NCI-H460 (cell line): ENCODE measurements around the gene LRRN4. TPM values are rescaled to one million over a fixed set of nuclear protein-coding genes. Genes with fewer than 3 reads are reported as not detected.
A peak's percentile ranks its signal among the peaks of the same experiment; 100 is the strongest.
"Not testable (repeated sequence)": the region's sequence is repeated elsewhere in the genome, so short reads cannot be mapped to it uniquely, and the experiment has no call there.

Experiments used
- DNase-seq: peaks from one replicate; pipeline ENCODE4 v3.0.0-alpha.2; 2016; ENCODE audit warnings: low read depth; ENCODE audit errors: extremely low read depth
- total RNA-seq: library from RNA; depleted of rRNA; stranded (reverse); fragments of >200 nt; shearing (Covaris generic); gene quantifications from 2 replicates; pipeline ENCODE4 v1.2.3, GENCODE V29; 2014

The LRRN4 gene
- total RNA-seq, 1 experiment from 2014 or later = not detected

DNA sequence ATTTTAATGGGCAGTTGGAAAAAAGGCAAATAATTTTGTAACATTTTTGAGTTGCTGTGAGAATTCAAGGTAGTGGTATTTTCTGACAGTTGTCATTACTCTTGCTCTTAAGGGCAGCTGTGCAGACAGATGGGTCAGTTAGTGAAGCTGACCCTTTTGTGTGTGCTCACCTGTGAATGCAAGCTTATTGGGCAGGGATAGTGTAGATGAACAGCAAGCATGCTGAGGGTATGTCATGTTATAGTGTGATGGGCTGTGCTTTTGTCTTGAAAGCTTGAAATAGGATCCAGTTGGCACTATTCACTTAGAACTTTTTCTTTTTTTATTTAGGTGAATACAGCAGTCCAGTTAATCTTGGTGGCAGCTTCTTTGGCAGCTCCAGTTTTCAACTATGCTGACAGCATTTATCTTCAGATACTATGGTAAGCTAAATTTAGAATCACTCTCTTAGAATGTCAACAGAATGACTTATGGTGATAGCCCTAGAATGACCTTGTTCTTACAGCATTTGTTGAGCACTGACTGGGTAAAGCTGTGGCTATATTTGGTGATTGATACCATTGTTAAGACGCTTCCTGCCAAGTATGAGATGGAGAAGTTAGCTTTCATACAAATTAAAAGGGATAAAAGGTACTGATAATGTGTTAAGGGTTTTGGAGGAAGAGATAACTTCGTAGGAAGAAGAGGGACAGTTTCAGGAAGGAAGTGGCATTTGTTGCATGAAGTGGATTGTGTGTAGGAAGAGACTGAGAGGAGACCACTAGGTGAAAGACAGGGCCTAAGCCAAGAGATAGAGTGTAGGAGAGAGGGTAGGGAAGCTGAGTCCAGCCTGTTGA is 19.5 kb downstream of the LRRN4 start:
- no peak for DNase-seq

DNA sequence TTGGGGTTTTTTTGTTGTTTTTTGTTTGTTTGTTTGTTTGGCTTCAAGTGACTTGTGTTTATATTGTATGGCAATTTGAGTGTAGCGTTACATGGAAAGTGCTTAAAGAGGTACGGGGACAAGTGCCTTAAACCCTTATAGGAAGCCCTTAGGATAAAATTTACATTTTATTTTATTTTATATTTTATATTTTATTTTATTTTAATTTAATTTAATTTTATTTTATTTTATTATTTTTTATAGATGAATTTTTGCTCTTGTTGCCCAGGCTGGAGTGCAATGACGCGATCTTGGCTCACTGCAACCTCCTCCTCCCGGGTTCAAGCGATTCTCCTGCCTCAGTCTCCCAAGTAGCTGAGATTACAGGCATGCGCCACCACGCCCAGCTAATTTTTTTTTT is 21.0 kb downstream of the LRRN4 start:
- DNase-seq = not testable (repeated sequence)

DNA sequence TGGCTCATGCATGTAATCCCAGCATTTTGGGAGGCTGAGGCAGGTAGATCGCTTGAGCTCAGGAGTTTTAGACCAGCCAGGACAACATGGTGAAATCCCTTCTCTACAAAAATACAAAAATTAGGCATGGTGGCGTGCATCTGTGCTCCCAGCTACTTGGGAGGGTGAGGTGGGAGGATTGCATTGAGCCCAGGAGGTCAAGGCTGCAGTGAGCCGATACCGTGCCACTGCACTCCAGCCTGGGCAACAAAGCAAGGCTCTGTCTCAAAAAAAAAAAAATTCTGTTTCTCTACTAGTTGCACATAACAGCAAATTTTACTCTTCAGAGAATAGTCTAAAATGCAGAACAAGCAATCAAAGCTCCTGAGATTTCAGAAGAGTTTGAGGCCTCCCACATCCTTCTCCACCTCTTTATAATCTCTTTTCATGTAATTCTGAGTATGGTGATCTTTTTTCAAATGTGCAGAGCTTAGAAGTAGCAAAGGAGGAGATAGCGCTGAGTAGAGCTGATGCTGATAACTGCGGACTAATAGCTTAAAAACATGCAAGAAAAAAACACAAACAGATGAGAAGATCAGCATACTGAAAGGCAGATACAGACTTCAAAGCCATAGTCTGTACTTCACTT is 23.3 kb downstream of the LRRN4 start:
- no peak for DNase-seq

DNA sequence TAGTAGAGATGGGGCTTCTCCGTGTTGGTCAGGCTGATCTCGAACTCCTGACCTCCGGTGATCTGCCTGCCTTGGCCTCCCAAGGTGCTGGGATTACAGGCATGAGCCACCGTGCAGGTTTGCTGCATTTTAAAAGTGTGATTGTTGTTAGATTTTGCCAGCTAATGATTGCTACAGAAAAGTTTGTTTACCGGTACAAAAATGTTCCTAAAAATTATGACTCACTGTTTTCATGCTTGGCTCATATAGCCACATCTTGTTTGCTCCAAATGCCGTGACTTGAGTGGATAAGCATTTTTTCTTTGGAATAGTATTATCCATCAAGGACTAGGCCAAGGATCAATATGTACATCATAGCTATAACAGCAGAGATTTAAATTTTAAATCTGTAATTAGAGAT is 24.3 kb downstream of the LRRN4 start:
- no peak for DNase-seq

DNA sequence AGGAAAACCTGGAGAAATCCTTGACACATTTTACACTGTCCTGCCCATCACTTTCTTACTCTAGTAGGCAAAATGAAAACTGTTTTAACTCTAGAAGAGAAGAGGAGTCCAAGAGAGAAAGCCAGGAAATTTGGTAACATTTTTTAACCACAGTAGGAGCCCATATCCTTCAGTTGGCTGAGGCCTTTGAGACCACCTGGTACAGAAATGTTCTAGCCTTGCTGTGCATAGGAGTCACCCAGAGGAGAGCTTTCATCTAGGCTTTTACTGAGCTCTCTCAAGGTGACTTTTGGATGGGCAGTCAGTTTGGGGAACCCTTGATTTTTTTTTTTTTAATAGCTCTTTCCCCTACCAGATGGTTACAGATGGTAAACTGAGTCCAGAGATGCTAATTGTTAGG is 25.0 kb downstream of the LRRN4 start:
- no peak for DNase-seq

DNA sequence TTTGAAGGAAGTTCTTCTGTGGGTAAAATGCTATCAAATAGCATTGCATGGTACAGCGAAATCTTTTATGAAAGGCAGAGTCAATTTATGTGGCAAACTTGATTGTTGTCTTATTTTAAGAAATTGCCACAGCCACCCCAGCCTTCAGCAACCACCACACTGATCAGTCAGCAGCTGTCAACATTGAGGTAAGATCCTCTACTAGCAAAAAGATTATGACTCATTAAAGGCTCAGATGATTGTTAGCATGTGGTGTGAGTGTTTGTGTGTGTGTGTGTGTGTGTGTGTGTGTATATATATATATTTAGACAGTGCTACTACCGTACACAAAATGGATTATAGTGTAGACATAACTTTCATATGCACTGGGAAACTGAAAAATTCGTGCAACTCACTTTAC is 27.8 kb downstream of the LRRN4 start:
- no peak for DNase-seq

DNA sequence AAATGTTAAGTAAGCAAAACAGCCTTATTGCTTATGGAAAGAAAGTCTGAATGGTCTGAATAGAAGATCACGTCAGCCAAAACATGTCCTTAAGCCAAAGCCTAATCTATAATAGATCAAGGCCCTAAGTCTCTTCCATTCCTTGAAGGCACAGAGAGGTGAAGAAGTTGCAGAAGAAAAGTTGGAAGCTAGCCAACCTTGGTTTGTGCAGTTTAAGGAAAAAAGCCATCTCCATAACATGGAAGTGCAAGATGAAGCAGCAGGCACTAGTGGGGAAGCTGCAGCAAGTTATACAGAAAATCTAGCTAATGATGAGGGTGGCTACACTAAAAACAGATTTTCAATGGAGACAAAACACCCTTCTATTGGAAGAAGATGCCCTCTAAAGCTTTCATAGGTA is 29.1 kb downstream of the LRRN4 start:
- DNase-seq = no peak

DNA sequence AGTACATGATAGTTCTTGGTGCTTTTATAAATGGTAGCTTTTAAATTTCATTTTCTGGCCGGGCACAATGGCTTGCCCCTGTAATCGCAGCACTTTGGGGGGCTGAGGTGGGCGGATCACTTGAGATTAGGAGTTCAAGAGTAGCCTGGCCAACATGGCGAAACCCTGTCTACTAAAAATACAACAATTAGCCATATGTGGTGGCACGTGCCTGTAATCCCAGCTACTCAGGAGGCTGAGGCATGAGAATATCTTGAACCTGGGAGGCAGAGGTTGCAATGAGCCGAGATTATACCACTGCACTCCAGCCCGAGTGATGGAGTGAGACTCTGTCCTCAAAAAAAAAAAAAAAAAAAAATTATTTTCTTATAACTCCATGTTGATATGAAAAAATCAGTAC is 36.0 kb downstream of the LRRN4 start:
- no peak for DNase-seq

DNA sequence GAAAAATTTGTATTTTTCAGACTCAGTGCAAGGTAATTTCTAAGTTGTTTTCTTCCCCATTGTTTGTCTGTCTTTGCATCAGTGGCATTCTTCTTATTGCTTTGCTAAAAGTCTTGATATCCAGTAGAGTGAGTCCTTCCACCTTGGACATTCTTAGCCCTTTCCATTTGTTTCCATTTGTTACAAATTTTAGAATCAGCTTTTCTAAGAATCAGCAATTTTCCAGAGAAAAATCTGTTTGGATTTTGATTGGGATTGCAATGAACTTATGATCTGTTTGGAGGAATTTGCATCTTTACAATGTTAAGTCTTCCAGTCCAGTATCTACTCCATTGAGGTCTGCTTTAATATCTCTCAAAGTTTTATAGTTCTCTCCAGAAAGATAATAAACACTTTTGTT is 36.4 kb downstream of the LRRN4 start:
- DNase-seq = no peak

DNA sequence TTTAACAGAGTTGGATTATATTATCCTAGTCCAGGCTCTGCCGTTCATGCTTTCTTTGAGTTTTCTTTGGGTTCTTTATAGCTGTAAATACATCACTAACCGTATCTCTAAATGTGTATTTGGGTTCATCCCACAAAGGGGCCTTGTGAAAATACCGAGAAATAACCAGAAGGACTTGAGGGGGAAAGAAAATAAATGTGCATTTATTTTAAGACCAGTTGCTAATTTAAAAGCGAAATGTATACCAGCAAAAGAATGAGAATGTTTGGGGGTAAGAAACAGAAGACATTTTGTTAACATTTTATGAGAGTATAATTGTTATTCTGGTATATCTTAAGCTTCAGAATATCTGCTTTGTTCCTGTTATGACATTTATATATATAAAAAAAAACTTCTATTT is 38.9 kb downstream of the LRRN4 start:
- no peak for DNase-seq

DNA sequence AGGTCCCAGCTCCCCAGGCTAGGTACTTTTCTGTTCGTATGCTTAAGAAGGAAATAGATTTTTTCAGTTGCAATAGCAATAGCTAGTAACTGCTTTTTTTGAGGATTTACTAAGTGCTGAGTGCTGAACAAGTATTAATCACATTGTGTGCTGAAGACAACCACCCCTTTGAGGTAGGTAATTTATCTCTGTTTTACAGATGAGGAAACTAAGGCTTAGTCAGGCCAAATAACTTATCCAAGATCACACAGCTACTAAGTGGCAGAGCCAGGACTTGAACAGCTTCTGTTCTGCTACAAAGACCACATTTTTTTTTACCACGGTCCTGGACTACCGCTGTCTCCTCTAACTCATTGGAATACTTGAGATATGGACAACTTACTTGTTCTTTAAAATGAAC is 39.8 kb downstream of the LRRN4 start:
- DNase-seq = no peak

DNA sequence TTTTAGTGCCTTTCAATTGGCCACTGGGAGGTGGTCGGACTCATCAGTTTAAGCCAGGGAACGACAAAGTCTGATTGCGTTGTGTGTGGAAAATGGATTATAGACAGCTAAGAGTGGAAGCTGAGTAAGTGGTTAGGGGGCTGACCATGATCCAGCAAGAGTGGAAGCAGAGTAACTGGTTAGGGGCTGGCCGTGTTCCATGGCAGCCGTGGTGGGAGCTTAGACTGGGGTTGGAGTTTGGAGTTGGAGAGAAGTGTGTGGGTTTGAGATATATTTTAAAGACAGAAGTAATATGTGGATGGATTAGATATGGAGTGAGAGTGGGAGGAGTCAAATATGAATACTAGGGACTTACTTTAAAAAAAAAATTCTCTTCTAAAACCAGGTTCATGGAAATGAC is 41.7 kb downstream of the LRRN4 start:
- DNase-seq = no peak

DNA sequence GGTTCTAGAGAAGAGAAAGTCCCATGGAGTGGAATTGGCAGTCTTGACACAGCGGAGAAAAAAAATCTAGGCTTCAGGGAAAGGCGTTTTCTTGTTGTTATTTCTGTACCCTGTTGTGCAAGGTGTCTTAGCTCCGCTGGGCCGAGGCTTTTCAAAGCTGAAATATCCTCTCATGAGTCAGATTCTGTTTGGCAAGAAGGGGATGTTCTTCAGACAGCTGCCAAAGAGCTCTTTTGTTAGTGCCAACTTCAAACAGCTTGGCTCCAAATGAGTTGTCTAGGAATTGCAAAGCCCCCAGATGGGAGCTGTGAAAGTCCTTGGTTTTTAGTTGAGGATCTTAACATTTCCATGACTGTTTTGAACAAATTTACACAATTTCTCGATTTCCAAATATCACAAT is 45.6 kb downstream of the LRRN4 start:
- peak; percentile 69 for DNase-seq

DNA sequence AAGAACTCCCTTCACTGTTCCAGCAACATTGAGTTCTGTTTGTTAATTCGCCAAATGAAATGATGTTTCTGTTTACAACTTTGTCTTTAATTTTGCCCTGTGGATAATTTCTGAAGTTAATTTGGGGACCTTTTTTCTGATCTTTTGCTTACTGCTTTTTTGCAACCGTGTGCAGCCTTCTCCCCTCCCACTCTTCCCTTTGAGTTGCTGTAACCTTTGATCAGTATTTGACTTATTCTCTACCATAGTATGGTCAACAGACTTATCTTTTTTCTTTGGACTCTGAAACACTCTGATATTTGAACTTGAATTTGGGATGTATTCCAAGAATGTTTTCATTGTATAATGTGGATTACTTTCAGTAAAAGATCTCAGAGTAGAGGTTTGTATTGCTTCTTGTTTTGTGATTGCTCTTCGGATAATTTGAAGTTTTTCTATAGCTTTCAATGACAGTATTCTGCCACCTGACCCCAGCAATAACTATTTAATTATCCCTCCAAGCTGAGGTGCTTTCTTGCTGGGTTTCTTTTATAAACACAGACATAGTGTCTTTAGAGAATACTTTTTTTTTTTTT is 46.2 kb downstream of the LRRN4 start:
- no peak for DNase-seq

DNA sequence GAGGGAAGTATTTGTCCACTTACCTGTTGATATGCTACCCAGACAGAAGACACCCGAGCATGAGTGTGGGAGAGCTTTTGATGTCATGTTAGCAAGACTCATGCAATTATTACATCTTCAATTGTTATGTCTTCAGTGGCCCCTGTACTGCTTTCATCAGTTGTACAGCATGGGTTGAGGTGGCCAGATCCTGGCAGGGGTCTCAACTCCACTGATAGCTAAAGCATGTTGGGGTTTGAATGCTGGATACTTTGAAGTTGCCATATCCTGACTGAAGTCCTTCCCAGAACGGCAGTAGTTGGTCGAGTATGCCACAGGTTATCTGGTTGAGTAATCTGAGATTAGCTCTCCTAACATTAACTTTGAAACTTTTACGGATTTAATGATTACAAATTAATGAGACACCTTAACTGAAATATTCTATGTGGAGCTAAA is 46.7 kb downstream of the LRRN4 start:
- no peak for DNase-seq

DNA sequence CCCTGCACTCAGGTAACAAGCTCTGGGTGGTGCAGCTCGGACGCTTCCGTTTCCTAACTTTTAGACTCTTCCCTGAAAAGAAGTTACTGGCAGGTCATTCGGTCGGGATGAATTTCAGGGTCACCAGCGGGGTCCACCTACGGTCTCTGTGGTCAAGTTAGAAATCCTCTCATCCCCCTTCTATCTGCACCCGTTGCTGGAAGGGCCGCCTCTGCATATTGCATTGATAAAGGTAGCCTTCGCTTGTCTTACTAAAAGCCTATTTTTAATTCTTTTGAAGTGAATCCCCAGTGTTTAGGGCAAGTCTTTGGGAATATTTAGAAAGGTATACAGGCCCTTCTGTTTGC is 47.3 kb downstream of the LRRN4 start:
- DNase-seq = no peak

DNA sequence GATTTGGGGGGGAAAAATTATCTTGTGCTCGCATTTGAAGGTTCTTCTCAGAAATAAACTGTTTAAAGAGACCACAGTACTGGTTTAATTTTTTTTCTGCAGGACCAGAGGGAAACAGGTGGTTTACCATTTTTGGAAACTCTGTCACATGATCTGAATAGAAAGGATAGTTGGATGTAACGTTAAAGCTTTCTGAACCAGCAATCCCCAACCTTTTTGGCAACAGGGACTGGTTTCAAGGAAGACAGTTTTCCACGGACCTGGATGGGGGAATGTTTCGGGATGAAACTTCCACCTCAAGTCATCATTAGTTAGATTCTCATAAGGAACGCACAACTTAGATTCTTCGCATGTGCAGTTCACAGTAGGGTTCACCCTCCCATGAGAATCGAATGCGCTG is 53.0 kb downstream of the LRRN4 start:
- DNase-seq = no peak

DNA sequence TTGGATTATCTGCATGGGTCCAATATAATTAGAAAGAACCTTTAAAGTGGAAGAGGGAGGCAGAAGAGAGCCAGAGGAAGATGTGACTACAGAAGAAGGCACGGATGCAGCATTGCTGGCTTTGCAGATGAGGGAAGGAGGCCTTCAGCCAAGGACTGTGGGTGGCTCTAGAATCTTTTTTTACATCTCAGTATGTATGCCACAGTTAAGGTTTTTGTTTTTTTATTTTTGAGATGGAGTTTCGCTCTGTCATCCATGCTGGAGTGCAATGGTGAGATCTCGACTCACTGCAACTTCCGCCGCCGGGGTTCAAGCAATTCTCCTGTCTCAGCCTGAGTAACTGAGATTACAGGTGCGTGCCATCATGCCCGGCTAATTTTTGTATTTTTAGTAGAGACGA is 54.1 kb downstream of the LRRN4 start:
- no peak for DNase-seq

DNA sequence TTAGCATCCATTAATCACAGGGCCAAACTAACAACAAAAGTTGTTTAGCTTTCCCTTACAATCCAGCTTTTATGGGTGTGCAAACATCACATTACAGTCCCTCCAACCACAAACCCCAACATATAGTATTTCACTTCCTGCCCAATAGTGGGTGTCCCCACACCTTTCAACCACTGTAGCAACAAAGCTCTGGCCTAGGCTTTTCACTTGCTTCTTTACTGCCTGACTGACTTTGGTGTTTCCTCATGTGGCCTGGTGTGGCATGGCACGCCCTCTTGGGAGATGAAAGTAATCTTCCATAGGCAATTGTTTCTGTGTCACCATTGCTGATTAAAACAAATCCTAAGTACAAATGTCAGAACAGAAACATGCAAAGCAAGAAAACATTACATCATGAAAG is 57.1 kb downstream of the LRRN4 start:
- DNase-seq = no peak

DNA sequence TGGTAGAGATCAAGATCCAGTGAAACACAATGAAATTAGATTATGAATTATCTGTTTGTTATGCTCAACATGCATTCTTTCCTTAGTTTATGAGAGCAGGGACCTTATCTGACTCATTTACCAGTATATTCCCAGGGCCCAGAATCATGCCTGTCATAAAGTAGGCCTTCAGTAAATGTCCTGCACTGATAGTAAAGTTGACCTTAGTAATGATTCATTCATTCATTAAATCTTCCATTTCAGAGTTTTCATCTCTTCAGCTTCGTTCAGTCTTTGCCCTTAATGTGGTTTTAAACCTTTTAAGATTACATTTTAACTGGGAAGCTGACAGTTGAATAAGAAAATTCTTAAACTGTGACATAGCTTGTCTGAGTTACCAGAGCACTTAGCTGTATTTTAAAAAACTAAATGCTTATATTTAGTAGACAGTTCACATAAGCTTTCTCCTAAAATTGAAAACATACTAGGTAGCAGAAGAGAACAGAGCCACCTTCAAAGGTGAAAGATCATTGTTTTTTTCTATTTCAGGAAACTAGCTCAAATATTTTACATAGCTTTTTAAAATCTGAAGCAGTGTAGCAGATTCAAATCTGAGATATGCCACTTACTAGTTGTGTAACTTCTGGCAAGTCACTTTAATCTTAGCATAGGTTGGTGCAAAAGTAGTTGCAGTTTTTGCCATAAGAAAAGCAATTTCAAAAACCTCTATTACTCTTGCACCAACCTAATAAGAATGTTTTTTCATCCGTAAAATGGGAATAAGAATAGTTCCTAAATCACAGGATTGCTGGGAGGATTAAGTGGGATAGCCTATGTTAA is 62.0 kb downstream of the LRRN4 start:
- DNase-seq = no peak

DNA sequence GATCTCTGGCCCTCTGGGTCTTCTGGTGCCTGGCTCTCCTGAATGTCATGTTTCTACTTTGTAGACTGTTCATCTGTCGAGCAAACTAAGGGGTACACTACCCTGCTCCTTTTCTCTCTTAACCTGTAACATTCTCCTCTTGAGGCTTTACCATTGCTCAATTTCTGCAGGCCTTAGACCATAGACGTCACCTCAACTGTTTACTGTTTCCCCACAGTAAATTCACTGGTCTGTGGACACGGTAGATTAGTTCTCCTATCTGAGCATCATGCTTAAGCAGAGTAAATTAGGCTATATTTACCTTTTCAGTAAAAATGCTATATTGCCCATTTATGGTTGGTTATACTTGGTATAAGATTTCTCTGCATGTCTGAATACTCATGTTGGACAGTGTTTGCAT is 62.9 kb downstream of the LRRN4 start:
- DNase-seq = no peak
